ENCODE data around the gene TCOF1. TPM values are rescaled to one million over a fixed set of nuclear protein-coding genes. Genes with fewer than 3 reads are reported as not detected.

Gene TCOF1
- total RNA-seq, 2 donors from 2014 or later, result 17.5 to 18.1 TPM

- no peak overlapping the region for H3K4me3 ChIP-seq
- DNase-seq (ENCODE audit: low spot score), result no peak
These were observed 84.6 kb downstream of the TCOF1 start for GRCh38 chr5:150441813-150442698.

GRCh38 chr5:150442699-150443080 is 85.2 kb downstream of the TCOF1 start:
- TF ChIP-seq, protein P1, sequence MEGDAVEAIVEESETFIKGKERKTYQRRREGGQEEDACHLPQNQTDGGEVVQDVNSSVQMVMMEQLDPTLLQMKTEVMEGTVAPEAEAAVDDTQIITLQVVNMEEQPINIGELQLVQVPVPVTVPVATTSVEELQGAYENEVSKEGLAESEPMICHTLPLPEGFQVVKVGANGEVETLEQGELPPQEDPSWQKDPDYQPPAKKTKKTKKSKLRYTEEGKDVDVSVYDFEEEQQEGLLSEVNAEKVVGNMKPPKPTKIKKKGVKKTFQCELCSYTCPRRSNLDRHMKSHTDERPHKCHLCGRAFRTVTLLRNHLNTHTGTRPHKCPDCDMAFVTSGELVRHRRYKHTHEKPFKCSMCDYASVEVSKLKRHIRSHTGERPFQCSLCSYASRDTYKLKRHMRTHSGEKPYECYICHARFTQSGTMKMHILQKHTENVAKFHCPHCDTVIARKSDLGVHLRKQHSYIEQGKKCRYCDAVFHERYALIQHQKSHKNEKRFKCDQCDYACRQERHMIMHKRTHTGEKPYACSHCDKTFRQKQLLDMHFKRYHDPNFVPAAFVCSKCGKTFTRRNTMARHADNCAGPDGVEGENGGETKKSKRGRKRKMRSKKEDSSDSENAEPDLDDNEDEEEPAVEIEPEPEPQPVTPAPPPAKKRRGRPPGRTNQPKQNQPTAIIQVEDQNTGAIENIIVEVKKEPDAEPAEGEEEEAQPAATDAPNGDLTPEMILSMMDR (IDR thresholded peaks at IDR 0.05), result no peak

More at GRCh38 chr5:150441813-150442698, 84.6 kb downstream of the TCOF1 start:
- peaks cover 40% of the 10 kb centered on the region for H3K36me3 ChIP-seq
- peaks cover 0 to 22% of the 10 kb centered on the region in 2 donors for H3K4me1 ChIP-seq
- no peaks in the 10 kb centered on the region for H3K27me3 ChIP-seq
- peak overlapping the region; percentile 57 to 59 for H3K27ac ChIP-seq
- no peaks in the 10 kb centered on the region for H3K9me3 ChIP-seq
- TF ChIP-seq, protein P1 (IDR thresholded peaks at IDR 0.05), result no peak

DNA sequence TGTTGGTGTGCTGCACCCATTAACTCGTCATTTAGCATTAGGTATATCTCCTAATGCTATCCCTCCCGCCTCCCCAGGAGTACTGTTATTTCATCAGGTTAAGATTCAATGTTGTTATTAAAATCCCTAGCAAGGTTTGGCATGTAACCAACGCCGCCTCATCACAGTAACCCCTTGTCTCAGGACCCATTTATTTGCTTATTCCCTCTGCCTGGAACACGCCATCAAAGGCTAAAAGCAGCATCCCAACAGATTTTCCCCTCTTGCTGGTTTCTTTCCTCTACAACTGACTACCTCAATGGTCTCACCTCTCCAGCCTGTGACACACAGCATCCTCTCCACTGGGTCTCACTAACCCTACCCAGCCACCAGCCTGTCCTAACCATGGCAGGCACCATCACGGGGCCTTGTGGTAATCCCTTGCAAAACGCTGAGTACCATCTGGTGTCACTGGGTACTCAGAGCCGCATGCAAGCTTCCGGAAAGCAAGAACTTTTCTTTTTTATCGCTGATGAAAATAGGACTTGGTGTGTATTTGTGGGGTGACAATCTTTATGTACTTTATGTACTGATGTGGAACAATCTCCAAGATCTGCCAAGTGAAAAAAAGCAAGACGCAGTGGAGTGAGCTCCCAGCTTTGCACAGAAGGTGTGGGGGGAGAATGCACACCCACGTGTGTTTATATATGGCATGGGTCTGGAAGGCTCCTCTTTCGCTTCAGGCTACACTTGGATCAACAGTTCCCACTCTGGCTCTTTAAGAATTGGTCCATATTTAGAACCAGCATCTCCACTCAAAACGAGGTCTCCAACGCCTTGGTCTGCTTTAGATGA is 86.0 kb downstream of the TCOF1 start:
- DNase-seq (ENCODE audit: low spot score), result no peak
- Histone ChIP-seq H3K27ac (no peak overlapping the region), H3K36me3 (peaks cover 44% of the 10 kb centered on the region), H3K9me3 (no peaks in the 10 kb centered on the region), H3K27me3 (no peaks in the 10 kb centered on the region), H3K4me1 (peaks cover 0 to 35% of the 10 kb centered on the region in 2 donors), H3K4me3 (no peak overlapping the region)
- TF ChIP-seq, protein P1 (IDR thresholded peaks at IDR 0.05), result no peak

More at GRCh38 chr5:150442699-150443080, 85.2 kb downstream of the TCOF1 start:
- no peak for DNase-seq (ENCODE audit: low spot score)
- Histone ChIP-seq H3K9me3 (no peaks in the 10 kb centered on the region), H3K36me3 (peaks cover 44% of the 10 kb centered on the region), H3K4me3 (no peak overlapping the region), H3K4me1 (peaks cover 0 to 28% of the 10 kb centered on the region in 2 donors), H3K27ac (peak overlapping the region in 1 of 2 donors; percentile 59), H3K27me3 (no peaks in the 10 kb centered on the region)

- H3K4me1 ChIP-seq, result peaks cover 0 to 40% of the 10 kb centered on the region in 2 donors
- H3K27ac ChIP-seq, result no peak overlapping the region
- TF ChIP-seq, protein P1 (IDR thresholded peaks at IDR 0.05), result no peak
- no peak overlapping the region for H3K4me3 ChIP-seq
- H3K9me3 ChIP-seq, result no peaks in the 10 kb centered on the region
- no peak for DNase-seq (ENCODE audit: low spot score)
- H3K36me3 ChIP-seq, result peaks cover 44% of the 10 kb centered on the region
- no peaks in the 10 kb centered on the region for H3K27me3 ChIP-seq
These were observed 87.3 kb downstream of the TCOF1 start for GRCh38 chr5:150444770-150445169.

GRCh38 chr5:150446088-150446487 is 88.6 kb downstream of the TCOF1 start:
- H3K9me3 ChIP-seq, result no peaks in the 10 kb centered on the region
- H3K4me1 ChIP-seq, result peaks cover 0 to 38% of the 10 kb centered on the region in 2 donors
- H3K36me3 ChIP-seq, result peaks cover 44% of the 10 kb centered on the region
- H3K27ac ChIP-seq, result no peak overlapping the region
- H3K4me3 ChIP-seq, result no peak overlapping the region
- no peak for DNase-seq (ENCODE audit: low spot score)
- TF ChIP-seq, protein P1 (IDR thresholded peaks at IDR 0.05), result no peak
- no peaks in the 10 kb centered on the region for H3K27me3 ChIP-seq

Measured in right atrium auricular region (tissue), 2 donors.